Colonic mucosa (tissue), 4 donors: ENCODE measurements around the gene SPI1. TPM values are rescaled to one million over a fixed set of nuclear protein-coding genes. Genes with fewer than 3 reads are reported as not detected.

Source experiments
- DNase-seq: peaks from one replicate; pipeline ENCODE4 v3.0.0-alpha.2; 2020
- H3K27ac ChIP-seq: fragments of 200-600 bp; one replicate; pipeline ENCODE4 v1.8.0; 2021
- H3K27me3 ChIP-seq: fragments of 200-600 bp; one replicate; pipeline ENCODE4 v1.8.0; 2021
- H3K36me3 ChIP-seq: fragments of 200-600 bp; one replicate; pipeline ENCODE4 v1.8.0; 2021
- H3K4me1 ChIP-seq: fragments of 200-600 bp; one replicate; pipeline ENCODE4 v1.8.0; 2021; ENCODE audit warnings: mild to moderate bottlenecking
- H3K4me3 ChIP-seq: fragments of 200-600 bp; one replicate; pipeline ENCODE4 v1.8.0; 2021
- H3K9ac ChIP-seq, 2 donors: one replicate each; pipeline ENCODE4 v1.7.0; 2013; ENCODE audit warnings: control low read depth in 2 of 2, low read depth in 2 of 2, low read length in 2 of 2
- H3K9me3 ChIP-seq: fragments of 200-600 bp; one replicate; pipeline ENCODE4 v1.8.0; 2021
- CTCF ChIP-seq: fragments of 200-600 bp; IDR thresholded peaks from one replicate; pipeline ENCODE4 v1.8.0; 2022; ENCODE audit warnings: antibody characterized with exemption, mild to moderate bottlenecking
- intact Hi-C: fragments of 100-400 bp; cut with DNase I; formaldehyde crosslinking; loops from one replicate; pipeline ENCODE4 v1.14.1; 2022
- total RNA-seq, 2 donors: library from RNA; stranded (reverse); fragmentation: NEBNext Ultra II Directional in 1 of 2; extraction: Animal tissue kit (Norgen Biotek cat#: 25700) in 1 of 2; gene quantifications; one replicate each; pipeline ENCODE4 v1.2.1, GENCODE V29; 2021
- donor health status: healthy.
- donor health status: DM: no; HTN: no; CAD: no.
- donor health status: DM: no; HTN: no; CAD: no.

Gene SPI1
- total RNA-seq, 2 donors from 2014 or later: 4.7 to 11.9 TPM

GRCh38 chr11:47384498-47384897 is 6.2 kb upstream of the SPI1 start:
- no peak for DNase-seq
- H3K27me3 ChIP-seq: no peaks in the 10 kb centered on the region
- H3K4me3 ChIP-seq: no peak overlapping the region
- no peak overlapping the region for H3K9ac ChIP-seq
- intact Hi-C loops: no loop called here
- H3K4me1 ChIP-seq: no peaks in the 10 kb centered on the region
- no peak overlapping the region for H3K27ac ChIP-seq
- no peaks in the 10 kb centered on the region for H3K36me3 ChIP-seq
- TF ChIP-seq CTCF: no peak
- H3K9me3 ChIP-seq: no peaks in the 10 kb centered on the region

- Histone ChIP-seq H3K9ac (no peak overlapping the region), H3K36me3 (no peaks in the 10 kb centered on the region), H3K9me3 (no peaks in the 10 kb centered on the region), H3K4me3 (no peak overlapping the region), H3K27ac (no peak overlapping the region), H3K4me1 (no peaks in the 10 kb centered on the region), H3K27me3 (no peaks in the 10 kb centered on the region)
- DNase-seq: no peak
- intact Hi-C loops: no loop called here
- no peak for TF ChIP-seq CTCF
These were observed 4.7 kb upstream of the SPI1 start for GRCh38 chr11:47383071-47383470.

- Histone ChIP-seq H3K4me3 (no peak overlapping the region), H3K9me3 (no peaks in the 10 kb centered on the region), H3K27me3 (no peaks in the 10 kb centered on the region), H3K4me1 (no peaks in the 10 kb centered on the region), H3K36me3 (no peaks in the 10 kb centered on the region), H3K27ac (no peak overlapping the region), H3K9ac (no peak overlapping the region)
- no peak for TF ChIP-seq CTCF
- DNase-seq: no peak
- intact Hi-C loops: no loop called here
These were observed 1.7 kb upstream of the SPI1 start for GRCh38 chr11:47380078-47380477.

GRCh38 chr11:47379317-47379716 is 970 bp upstream of the SPI1 start:
- Histone ChIP-seq H3K27me3 (no peaks in the 10 kb centered on the region), H3K9me3 (no peaks in the 10 kb centered on the region), H3K36me3 (no peaks in the 10 kb centered on the region), H3K27ac (no peak overlapping the region), H3K9ac (no peak overlapping the region), H3K4me3 (no peak overlapping the region), H3K4me1 (no peaks in the 10 kb centered on the region)
- no peak for DNase-seq
- intact Hi-C loops: loop anchor here (5.0 to 10.0 kb wide), 2 partner anchors 73 to 475 kb away; no protein-coding TSS in a partner anchor
- no peak for TF ChIP-seq CTCF

GRCh38 chr11:47378836-47379170 is 456 bp upstream of the SPI1 start:
- Histone ChIP-seq H3K27ac (peak overlapping the region; percentile 37), H3K4me1 (no peaks in the 10 kb centered on the region), H3K9me3 (no peaks in the 10 kb centered on the region), H3K27me3 (no peaks in the 10 kb centered on the region), H3K9ac (peak overlapping the region in 1 of 2 donors; percentile 33), H3K4me3 (no peak overlapping the region), H3K36me3 (no peaks in the 10 kb centered on the region)
- no peak for DNase-seq
- intact Hi-C loops: loop anchor here (5.0 to 10.0 kb wide), 2 partner anchors 73 to 476 kb away; no protein-coding TSS in a partner anchor
- no peak for TF ChIP-seq CTCF
